ENCODE data around the gene MRGPRD.
"Not testable (repeated sequence)": the region's sequence is repeated elsewhere in the genome, so short reads cannot be mapped to it uniquely, and the experiment has no call there.

The MRGPRD gene

DNA sequence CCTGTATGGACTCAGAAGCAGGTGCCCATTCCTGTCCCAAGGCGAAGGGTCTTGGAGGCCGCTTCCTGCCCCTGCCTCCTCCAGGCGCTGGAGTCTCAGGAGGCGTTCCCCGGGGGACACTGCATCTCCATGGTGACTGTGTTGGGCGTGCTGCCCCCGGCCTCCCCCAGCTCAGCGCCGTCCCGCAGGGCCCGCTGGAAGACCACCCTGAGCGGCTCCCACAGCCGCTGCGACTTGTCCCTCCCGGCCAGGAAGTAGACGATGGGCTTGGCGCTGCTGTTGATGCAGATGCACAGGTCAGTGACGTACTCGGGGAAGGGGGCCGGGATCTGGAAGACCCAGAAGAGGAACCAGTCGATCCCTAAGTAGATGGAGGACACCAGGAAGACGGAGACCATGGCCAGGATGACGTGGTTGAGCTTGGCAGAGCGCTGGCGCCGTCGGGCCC, 24.4 kb upstream of the MRGPRD start:
- DNase-seq = no peak

DNA sequence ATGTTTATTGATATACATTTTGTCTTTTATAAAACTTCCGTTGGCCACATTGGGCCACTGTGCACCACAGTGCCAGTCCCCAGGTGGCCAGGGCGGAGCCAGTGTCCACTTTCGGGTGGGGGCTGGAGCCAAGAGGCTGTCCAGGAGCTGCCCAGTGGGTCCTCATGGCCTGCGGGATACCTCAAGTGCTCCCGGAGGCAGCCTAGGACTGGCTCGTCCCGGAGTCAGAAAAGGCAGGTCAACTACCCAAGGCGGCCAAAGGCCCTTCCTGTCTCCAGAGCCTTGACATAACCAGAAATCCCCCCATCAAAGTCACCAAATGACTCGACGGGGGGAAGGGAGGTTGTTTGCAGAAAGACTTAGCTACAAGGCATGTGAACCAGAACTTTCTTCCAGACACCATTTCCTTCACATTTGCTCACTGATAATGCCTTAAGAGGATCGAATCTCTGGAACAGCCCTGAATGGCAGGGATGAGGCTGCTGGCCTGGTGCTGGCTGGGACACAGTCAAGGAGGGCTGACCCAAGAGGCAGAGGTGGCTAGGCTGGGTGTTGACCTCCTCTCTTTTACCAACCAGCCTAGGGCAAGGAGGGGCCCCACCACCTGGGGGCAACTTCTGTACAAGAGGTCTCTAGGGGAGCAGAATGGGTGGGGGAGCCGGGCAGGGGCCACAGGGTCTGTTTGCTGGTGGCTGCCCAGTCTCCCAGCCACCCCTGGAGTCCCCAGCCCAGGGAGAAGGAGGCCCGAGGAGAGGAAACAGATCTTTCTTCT, 23.8 kb upstream of the MRGPRD start:
- DNase-seq = no peak

DNA sequence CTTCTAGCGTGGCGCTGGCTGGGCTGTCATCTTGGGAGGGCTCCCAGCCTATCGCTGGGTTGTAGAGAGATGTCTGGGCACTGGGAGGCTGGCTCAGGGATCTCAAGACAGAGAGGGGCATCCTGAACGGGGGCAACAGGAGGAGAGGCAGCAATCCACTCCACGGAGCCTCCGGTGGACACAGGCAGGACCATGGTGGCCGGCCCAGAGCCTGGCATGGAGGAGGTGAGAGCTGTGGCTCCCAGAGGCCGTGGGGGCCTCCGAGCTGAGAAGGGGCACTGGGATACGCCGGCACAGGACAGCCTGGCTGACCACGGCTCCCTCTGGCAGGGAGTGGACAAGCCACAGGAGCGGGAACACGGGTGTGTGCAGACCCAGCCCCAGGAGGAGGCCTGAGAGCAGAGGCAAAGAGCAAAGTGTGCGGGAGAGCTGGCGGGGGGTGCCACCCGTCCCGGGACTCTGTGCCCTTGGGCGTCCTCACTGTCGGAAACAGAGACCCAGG, 23.1 kb upstream of the MRGPRD start:
- no peak for DNase-seq

- no peak for DNase-seq
These were observed 22.6 kb upstream of the MRGPRD start for GRCh38 chr11:69003301-69003865.

DNA sequence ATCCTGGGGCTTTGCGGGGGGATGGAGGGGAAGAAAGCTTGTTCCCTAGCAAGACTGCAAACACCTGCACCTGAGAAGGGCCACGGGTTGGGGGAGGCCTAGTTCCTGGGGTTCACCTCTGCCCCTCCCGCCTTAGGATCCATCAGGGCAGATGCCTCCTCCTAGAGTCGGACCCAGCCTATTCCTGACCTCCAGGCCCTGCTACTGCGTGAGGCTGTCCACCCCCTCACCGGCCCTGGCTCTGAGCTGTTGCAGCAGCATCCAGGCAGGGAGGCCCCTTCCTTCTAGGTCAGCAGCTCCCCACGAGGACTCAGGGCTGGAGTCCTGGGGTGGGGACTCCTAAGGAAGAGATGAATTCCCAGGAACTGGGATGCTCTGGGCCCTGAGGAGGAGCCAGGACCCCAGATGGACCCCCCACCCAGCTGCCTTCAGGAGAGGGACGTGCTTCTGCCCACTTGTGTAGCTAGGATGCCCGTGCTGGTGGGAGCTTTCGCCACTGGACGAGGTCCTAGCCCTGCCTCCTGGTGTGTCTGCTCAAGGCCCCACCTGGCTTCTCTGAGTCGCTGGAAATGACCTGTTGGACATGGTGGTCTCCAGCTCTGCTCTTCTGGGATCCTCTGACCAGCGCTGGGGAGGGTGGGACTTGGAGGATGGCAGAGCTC, 21.9 kb upstream of the MRGPRD start:
- DNase-seq = no peak

DNA sequence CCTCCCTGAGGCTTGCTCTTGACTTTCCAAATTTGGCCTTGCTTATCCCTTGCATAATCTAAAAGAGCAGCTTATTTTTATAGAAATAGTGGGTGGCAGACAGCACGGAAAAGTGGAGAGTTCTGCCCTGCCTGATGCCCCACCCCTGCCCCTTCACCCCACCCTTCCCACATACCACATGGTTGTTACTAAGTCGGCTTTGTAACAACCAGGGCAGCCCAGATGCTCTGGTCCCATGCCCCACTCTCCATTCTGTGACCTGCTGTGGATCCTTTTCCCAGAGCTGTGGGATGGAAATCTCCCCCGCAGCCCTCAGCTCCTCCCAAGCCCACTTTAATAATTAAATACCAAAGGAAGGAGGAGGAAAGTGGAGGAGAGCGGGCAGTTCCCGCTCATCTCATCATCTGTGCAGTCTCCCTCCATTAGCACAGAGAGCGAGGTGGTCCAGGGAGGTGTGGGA, 21.4 kb upstream of the MRGPRD start:
- DNase-seq = no peak

DNA sequence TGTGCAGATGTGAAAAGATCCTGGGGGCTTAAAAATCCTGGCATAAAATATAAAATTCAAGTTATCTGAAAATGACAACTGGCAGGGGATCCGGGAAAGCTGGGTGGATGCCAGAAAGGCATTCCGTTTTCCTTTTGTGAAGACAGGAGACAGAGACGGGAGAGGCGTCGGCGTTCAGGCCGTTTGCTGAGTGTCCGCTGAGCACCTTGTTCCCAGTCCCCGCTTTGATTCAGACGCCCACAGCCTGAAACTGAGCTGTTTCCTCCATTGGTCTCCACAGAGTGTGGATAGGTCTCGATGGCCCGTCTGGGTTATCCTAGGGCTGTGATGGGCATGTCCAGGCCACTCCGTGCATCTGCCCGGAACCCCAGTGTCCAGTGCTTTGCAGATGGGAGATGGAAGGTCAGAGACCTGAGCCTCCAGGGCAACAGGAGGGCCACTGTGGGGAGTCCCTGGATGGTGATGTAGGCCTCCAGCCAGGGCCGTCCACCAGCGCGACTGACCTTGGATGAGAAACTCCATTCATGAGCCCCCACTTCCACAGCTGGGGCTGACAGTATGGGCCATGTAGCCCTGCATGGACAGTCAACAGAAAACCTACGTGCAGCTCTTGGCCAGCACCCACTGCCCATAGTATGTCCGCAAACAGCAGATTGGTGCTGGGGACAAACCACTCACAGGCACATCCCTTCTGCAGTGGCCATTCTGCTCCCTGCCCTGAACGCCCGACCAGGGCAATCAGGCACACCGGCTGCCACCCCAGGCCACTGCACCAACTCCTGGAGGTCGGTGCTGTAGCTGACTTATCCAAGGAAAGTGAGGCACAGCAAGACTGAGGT, 20.7 kb upstream of the MRGPRD start:
- no peak for DNase-seq

- DNase-seq = no peak
These were observed 20.1 kb upstream of the MRGPRD start for GRCh38 chr11:69000831-69001242.

- DNase-seq = no peak
These were observed 19.6 kb upstream of the MRGPRD start for GRCh38 chr11:69000391-69000790.

- DNase-seq = not testable (repeated sequence)
These were observed 19.1 kb upstream of the MRGPRD start for GRCh38 chr11:68999748-69000355.

- no peak for DNase-seq
These were observed 18.4 kb upstream of the MRGPRD start for GRCh38 chr11:68999093-68999747.

GRCh38 chr11:68998390-68998911, 17.7 kb upstream of the MRGPRD start:
- DNase-seq = no peak

DNA sequence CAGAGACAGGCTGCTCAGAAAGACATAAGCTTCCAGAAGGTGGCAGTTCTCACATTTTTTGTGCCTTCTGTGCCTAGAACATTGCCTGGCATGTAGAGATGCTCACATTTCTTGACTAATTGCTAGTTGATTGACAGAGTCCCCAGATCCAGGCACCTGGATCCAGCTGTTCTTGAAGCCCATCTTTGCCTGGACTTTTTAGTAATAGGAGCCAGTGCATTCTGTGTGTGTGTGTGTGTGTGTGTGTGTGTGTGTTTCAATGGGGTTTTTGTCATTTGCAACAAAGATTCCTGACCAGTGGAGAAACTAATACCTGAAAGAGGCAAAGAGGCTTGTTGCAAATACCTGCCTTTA, 17.2 kb upstream of the MRGPRD start:
- DNase-seq = no peak

DNA sequence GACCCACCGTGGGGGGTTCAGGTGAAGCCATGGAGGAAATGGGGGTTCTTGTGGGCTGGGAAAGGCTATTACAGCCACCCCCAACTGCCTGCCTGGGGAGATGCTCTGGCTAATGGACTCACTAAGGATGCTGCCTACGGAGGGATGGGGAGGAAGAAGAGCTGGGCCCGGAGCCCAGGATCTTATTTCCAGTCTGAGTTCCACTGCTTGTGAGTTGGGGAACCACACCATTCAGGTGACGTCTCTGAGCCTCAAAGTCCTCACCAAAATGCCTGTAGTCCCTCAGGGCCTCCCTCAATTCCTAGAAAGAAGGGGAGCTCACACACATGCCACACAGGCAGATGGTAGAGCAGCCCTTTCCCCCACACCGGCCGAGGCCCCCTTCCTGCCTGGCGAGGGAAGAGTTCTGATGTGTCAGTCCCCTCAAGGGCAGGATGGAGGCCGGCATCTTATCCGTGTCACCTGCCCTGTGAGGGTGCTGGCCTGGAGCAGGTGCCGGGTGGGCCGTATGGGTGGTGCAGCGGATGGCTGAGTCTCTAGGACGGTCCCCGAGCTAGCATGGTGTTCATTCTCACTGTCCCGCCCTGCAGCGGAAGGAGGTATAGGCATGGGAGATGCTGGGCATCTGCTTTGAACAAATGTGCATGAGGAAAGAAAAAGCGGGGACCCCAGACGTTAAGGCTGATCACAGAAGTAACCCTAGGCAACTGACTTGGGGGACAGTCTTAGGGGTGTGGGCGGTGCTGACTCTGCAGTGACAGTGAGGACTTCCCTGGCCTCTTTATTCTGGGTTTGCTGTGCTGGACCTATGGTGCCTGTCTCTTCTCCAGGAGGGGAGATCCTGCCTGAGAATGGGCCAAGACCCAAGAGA, 16.6 kb upstream of the MRGPRD start:
- no peak for DNase-seq

- no peak for DNase-seq
These were observed 15.8 kb upstream of the MRGPRD start for GRCh38 chr11:68996376-68997123.

GRCh38 chr11:68994894-68995285, 14.1 kb upstream of the MRGPRD start:
- no peak for DNase-seq

DNA sequence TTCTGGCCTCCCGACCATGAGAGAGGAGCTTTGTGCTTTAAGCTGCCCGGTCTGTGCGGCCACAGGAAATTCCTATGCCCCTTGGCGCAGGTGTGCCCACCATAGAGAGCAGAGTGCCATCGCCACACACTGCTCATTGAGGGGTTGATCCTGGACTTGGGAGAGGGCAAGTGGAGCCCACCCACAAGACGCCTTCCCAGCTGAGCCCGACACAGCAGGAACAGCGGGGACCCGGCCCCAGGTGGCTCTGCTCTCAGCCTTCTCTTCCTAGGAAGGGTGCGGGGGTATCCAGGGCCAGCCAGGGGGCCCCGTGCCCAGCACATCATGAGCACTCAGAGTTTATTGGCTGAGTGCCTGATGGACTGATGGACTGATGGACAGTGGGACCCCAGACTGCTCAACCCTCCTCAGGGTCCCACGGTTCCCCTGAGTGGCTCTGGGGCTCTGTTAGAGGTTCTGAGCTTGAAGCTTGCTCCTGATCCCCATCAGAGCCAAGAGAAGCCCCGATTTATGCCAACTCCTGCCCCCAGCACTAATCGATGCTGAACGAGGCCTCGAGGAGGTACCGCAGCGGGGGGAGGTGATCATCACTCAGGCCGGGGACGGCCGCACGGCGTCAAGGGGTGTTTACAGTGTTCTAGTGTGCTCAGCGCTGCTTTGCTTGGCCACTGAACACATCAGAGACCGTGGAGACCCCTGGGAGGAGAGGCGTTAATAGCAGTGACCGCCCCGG, 13.5 kb upstream of the MRGPRD start:
- DNase-seq = no peak

DNA sequence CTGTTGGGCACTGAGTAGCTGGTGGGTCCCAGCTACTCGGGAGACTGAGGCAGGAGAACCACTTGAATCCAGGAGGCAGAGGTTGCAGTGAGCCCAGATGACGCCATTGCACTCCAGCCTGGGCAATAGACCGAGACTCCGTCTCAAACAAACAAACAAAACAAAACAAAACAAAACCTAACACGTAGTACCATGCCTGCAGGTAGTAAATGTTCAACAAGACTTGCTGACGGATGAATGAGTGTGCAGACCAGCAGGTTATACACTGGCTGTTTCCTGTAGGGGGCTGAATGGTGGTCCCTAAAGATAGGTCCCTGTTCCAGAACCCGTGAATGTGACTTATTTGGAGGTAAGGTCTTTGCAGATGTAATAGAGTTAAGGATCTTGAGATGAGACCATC, 12.8 kb upstream of the MRGPRD start:
- DNase-seq = no peak

DNA sequence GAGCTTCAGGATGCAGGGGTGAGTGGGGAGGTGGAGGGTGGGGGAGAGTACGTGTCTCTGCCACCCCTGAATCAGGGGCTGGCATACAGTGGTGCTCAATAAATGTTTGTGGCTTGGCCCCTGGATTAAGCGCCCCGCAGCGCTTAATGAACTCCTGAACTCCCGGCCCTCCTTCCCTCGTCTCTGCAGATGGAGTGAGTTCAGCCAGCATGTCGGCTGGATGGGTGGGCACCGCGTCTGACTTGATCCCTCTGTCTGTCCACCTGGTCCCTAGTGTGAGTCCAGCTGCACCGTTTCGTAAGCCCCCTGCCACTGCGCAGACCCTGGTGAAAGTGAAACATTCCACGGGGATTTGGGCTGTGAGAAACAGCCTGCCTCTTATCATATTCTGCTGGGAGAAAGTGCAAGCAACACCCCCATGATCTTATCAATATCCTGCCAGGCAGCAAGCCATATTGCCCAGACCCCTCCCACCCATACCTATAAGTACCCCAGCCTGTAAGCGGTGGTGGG, 12.0 kb upstream of the MRGPRD start:
- DNase-seq = no peak

Data from CD4-positive, alpha-beta T cell treated with Interleukin-4 for 1 hour (primary cell).